PC-9 (cell line): ENCODE data around the gene CSNK2A2.

ENCODE experiments used
- CTCF ChIP-seq: fragments of 200-600 bp; sonication (generic); conservative IDR thresholded peaks from 2 replicates; pipeline ENCODE4 v1.6.1; 2017; ENCODE audit warnings: mixed run types, antibody characterized with exemption, mild to moderate bottlenecking, moderate library complexity
- EZH2 ChIP-seq: fragments of 200-600 bp; sonication (generic); IDR thresholded peaks from 2 replicates; pipeline ENCODE4 v1.8.0; 2017; ENCODE audit warnings: antibody characterized with exemption, low read depth

- TF ChIP-seq CTCF, result no peak
- no peak for TF ChIP-seq EZH2
Observed at GRCh38 chr16:58158725-58159124, 39.2 kb downstream of the CSNK2A2 start.
